ENCODE measurements around the gene LDHD.

LDHD gene

DNA sequence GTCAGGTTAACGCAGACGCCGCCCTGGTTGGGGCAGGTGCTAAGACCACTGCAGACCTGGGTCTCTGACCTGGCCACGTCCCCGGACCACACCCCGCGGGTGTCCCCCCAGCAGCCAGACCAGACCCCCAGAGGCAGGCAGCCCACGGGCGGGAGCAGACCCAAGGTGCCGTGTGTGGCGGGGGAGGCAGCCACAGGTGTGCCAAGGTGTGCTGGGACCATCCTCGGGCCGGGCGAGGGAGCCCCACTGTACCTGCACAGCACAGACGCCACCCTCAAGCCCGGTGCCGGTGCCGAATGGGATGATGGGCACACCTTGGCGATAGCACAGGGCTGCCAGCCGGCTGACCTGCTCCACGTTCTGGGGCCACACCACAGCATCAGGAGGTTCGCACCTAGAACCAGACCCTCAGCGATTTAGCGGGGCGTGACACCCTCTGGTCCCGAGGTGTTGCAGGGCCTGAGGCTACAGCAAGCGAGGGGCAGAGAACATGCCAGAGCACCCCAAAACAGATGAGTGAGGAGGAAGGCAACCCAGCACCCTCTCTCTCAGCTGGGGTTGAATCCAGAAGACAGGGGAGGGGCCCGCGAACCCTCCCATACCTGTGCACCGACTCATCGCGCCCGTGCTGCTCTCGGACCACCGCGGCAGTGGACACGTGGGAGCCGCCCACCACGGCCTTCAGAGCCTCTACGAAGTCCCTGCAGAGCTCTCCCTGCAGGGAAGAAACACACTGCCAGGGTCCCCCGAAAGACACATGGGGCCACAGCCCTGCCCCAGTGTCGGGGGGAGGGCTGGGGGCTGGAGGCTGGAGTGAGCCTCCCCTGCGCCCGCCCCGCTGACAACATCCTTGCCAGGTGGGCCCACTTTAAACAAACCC lies 1.4 kb downstream of the LDHD start:
- no peak for DNase-seq (ENCODE audit: low read depth)

- DNase-seq (ENCODE audit: low read depth), result no peak
Observed at GRCh38 chr16:75114179-75114945, 2.2 kb downstream of the LDHD start.

DNA sequence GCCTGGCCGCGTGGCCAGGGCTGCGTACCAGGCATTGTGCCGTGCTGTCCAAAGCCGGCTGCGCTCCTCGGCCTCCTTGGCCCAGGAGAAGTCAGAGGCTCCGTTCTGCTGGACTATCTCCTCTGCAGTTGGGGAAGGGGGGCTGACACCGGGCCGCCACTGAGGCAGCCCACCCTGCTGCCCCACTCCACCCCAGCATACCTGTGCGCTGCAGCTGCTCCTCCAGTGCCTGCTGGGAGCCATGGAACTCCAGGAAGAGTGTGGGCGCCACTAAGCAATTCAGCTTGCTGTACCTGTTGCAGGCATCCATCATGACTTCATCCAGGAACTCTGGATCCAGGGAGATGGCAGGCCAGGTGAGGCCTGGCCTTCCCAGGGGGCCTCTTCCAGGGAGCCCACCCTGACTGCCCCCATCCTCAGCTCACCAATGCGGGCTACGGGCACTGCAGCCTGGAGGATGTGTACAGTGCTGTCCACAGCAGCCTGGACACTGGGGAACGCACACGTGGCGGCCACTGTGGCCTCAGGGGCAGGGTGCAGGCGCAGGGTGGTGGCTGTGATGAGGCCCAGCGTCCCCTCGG lies 2.9 kb downstream of the LDHD start:
- DNase-seq (ENCODE audit: low read depth), result no peak

GRCh38 chr16:75112734-75113491 lies 3.7 kb downstream of the LDHD start:
- no peak for DNase-seq (ENCODE audit: low read depth)

DNA sequence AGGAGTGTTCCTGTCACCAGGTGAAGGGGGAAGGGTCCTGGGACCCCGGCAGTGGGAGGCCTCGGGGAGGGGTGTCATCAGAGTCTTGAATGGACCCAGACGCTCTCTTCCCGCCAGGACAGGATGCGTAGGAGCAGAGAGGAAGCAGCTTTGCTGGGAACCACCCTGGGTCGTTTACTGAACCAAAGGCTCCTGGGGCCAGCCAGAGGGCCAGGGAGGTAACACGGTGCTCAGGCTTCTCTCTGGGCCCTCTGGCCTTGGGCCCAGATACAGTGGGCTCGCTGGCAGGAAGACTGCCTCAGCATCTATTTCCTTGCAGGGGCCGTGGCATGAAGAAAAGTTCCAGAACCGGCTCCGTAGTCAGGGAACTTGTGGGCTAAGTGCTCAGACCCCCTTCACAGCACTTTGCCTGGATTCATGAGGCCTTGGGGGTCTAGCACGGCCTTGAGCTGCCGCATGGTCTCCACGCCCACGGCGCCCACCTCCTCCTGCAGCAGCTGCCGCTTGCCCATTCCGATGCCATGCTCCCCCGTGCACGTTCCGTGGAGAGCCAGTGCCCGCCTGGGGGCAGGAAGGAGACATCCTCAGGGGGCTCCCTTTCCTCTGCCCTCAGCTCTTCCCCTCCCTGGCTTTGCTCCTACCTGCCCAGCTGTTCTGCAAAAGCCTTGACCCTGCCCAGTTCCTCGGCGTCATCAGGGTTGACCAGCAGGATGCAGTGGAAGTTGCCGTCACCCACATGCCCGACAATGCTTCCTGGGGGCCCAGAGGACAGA lies 4.4 kb downstream of the LDHD start:
- DNase-seq (ENCODE audit: low read depth), result no peak

DNA sequence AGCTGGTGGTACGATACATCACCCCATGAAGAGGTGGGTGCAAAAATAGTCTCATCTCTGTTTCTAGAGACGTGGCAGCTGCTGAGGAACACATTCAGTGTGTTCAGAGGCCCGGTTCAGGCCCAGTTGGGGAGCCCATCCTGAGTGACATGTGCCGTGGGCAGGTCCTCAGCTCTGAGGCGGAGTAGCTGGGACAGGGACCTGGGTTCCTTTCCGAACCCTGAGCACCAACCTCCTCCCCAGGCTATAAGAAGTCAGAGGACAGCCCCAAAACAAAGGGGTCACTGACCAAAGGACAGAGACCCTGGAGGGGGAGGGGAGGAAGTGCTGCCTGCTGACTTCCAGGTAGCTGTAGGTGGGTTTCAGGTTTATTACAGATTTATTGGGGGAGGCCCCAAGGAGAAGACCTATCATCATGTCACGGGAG lies 5.1 kb downstream of the LDHD start:
- no peak for DNase-seq (ENCODE audit: low read depth)

DNA sequence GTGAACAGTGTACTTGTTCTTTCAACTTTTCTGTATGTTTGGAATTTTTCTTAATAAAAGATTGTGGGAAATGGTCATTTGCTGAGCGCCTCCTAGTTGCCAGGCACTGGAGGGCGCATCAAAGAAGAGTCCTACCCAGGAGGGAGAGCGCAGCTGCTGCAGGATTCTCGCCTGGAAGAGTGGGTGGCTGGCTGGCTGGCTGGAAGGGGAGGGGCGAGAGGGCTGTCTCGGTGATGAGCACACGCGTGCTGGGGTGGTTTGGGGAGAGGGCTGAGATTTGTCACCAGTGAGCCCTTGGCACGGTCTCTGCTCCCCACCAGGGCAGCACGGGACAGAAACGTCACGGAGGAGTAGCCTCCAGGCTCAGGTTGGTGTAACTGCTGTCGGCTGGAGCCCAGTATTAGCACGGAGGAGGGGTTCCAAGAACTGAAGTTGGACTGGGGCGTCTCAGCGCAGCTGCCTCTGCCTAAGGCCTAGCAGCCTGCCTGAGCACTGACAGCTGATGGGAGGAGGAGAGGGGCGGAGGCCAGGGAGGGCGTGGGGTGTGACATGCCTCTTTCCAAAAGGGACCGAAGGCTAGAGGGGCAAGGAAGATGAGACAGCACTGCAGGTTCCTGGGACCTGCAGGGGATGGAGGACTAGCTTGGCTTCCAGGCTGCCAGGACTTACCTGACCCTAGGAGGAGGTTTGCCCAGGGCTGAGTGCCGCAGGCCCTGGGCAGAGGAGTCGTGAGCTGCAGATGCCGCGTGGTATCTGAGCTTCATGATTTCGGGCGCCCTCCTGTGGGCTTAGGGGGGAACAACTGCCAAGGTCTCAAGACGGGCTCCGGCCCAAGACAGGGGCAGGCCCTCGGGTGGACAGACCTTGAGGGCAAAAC lies 5.7 kb downstream of the LDHD start:
- DNase-seq (ENCODE audit: low read depth), result peak; percentile 68

- no peak for DNase-seq (ENCODE audit: low read depth)
Observed at GRCh38 chr16:75109732-75110243, 6.8 kb downstream of the LDHD start.

DNA sequence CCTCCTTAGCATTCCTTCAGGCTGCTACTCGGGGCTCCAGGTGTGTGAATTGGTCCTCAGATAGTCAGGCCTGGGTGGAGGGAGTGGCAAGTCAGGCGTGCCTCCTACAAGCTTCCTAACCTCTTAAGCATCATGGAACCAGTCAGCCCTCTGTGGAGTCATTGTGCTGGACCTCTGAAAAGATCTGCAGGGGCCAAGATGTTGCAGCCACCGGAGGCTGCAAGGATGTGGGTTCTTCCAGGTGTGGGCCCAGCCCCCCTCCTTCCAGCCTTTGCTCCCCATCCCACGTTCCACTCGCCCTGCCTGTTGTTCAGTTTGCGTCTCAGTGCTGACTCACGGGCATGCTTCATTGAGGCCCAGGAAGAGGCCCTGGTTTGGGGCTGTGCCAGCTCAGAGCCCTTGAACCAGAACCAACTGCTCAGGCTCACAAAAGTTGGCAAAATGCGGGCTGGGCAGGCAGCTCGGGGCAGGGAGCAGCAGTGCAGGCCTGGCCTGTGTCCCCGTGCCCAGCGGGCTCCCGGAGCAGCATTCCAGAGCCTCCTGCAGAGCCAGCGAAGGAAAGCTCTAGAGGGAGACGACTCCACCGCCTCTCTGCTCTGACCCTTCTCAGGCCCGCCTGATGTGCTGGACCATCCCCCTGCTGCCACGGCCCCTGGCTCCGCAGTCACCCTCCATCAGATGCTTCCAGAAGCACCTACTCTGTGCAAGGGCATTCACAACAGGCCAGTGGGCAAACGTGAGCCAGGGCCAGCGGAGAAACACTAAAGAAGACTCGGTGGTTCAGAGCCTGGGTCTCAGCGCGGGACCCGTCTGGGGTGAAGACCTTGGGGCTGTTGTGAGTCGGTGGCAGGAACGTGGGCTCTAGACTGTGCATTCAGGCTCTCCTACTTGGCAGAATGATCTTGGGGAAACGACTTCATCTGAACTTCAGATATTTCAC lies 7.5 kb downstream of the LDHD start:
- peak; percentile 58 for DNase-seq (ENCODE audit: low read depth)

GRCh38 chr16:75107505-75107904 lies 9.1 kb downstream of the LDHD start:
- no peak for DNase-seq (ENCODE audit: low read depth)

DNA sequence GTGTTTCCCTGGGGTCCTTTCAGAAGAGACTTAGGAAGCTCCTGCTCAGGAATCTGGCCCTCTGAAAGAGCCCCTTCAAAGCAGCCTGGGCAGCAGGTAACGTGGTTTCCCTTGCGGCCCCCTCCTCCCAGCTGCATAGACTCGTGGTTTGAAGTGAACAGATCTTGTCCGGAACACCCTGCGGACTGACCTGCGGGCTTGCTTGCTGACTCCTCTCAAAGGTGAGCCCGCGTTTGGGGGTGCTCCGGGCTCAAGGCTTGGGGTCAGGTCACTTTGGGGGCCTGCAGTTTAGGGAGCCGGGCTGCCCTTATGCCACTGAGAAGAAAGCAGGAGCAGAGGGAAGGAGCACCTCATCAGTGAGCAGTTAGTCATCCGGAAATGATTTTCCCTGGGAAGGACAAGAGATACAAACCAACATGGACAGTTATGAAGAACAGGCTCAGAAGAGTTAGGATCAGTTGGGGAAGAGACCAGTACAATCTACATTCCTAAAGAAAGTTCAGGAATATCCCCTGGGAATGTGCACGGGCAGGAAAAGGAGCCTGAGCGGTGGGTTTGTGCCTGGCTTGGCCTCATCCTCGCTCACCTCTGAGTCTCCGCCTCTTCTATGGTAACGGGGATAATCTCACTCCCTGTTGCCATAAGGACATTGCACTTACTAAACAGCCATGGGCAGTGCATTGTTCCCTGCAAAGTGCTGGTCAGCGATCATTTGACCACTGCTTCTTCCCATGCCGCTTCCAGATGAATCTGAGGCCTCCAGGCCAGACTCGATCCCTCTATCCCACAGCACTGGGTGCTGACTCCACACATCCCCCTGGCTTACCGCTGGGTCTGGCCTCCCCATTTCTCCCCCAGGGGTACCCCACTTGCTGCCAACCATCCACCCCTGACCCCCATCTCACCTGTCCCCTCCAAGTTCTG lies 10.0 kb downstream of the LDHD start:
- DNase-seq (ENCODE audit: low read depth), result no peak

- no peak for DNase-seq (ENCODE audit: low read depth)
Observed at GRCh38 chr16:75105306-75106061, 11.1 kb downstream of the LDHD start.

DNA sequence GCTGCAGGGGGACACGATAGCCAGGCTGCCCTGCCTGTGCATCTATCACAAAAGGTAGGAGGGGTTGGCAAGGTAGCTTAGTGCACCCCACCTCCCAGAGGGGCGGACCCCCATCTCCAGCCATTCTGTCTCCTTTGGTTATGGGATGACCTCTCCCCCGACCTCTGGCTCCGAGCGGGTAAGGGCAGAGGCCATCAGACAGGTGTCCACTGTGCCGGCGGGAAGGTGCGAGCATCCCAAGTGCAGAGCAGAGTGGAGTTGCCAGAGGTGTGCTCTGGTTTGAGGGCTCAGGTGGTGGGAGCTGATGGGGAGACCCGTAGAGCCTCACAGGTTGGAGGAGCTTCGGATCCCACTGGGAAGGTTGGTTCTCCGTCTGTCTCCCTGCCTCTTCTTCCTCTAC lies 11.7 kb downstream of the LDHD start:
- DNase-seq (ENCODE audit: low read depth), result no peak

DNA sequence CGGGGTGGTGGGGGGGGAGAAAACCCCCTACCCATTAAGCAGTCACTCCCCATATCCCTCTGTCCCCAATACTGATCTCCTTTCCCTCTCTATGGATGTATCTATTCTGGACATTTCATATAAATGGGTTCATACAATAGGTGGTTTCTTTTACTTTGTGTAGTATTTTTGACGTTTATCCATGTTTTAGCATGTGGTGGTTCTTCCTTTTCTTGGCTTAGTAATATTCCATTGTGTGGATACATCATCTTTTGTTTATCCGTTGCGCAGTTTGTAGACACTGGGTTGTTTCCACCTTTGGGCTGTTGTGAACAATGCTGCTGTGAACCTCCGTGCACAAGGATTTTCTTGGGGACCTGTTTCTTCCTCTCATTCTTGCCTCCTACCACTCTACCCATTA lies 12.6 kb downstream of the LDHD start:
- DNase-seq (ENCODE audit: low read depth), result no peak

DNA sequence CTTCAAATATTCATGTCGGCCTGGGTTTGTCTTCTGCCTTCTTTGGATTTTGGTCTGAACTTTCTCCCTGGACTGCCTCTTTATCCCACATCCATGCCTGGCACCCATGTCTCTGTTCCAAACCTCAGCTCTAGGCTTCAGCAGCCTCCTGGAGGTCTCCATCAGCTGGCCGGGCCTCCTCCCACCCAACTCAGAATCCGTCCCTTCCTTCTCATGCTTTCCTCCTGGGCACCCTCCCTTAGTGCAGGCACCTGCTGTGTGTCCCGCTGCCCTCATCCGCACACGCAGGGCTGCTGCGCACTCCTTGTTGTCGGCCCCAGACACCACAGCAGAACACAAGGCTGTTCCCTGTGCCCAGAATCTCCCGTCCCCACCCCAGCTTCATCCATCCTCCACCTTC lies 14.0 kb downstream of the LDHD start:
- DNase-seq (ENCODE audit: low read depth), result no peak

DNA sequence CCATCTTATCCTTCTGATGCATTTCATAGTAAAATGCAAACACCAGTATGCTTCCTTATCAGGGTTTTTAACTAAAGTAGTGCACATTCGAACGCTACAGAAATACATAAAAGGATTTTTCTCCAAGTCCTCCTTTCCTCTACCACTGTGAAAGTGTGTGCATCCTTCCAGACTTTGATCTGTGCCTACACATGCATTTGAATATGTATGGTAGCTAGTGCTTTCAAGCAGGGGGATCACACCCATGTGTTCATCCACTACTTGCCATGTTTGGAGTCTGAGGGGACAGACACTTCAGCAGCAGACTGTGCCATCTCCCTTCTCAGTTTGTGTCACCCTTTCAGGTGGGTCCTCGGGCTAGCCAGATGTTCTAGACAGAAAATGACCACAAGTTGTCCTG lies 14.9 kb downstream of the LDHD start:
- DNase-seq (ENCODE audit: low read depth), result no peak

- no peak for DNase-seq (ENCODE audit: low read depth)
Observed at GRCh38 chr16:75100603-75100990, 16.0 kb downstream of the LDHD start.
